IMR-90 (cell line): Measurements from ENCODE around the gene PPRC1. TPM values are rescaled to one million over a fixed set of nuclear protein-coding genes. Genes with fewer than 3 reads are reported as not detected.

Experiments
- ATAC-seq: fragments of 200-7000 bp; cut with Tn5 transposase; 2 replicates; pipeline ENCODE4 v1.9.1; 2020; ENCODE audit warnings: low read depth, mild to moderate bottlenecking, moderate library complexity
- BruUV-seq: library from RNA; stranded (reverse); fragments of 400-500 nt; replicated peaks from 2 replicates; lab custom pipeline; 2021; lab: Mats Ljungman, UMichigan
- CTCF ChIA-PET: fragments of 300-600 bp; formaldehyde crosslinking; extraction: SDS; loops from one replicate; lab custom pipeline; 2021; ENCODE audit warnings: antibody characterized with exemption; lab: Yijun Ruan, JAX
- POLR2A ChIA-PET: fragments of 300-600 bp; sonication (Branson Sonifier 250); formaldehyde crosslinking; loops from one replicate; lab custom pipeline; 2022; ENCODE audit warnings: antibody characterized with exemption; ENCODE audit not compliant: unreplicated experiment; lab: Charles Lee
- DNase-seq: peaks from one replicate; pipeline ENCODE4 v3.0.0; 2013
- H2AFZ ChIP-seq: replicated peaks from 2 replicates; pipeline ENCODE3; 2013; ENCODE audit warnings: low read length, mild to moderate bottlenecking; ENCODE audit not compliant: poor library complexity
- H2AK5ac ChIP-seq: 2 replicates; pipeline ENCODE4 v1.6.1; 2013; ENCODE audit warnings: low read depth, low read length, inconsistent platforms
- H2AK9ac ChIP-seq: replicated peaks from 2 replicates; pipeline ENCODE3; 2013; ENCODE audit warnings: mild to moderate bottlenecking, low read depth, low read length, moderate library complexity; ENCODE audit not compliant: poor library complexity
- H2BK120ac ChIP-seq: 2 replicates; pipeline ENCODE4 v1.6.1; 2013; ENCODE audit warnings: low read depth, low read length, inconsistent platforms
- H2BK15ac ChIP-seq: 3 replicates; pipeline ENCODE4 v1.6.1; 2013; ENCODE audit warnings: low read depth, low read length, inconsistent platforms
- H2BK20ac ChIP-seq: 2 replicates; pipeline ENCODE4 v1.6.1; 2013; ENCODE audit warnings: low read depth, mild to moderate bottlenecking, inconsistent platforms, low read length, moderate library complexity
- H2BK5ac ChIP-seq: 2 replicates; pipeline ENCODE4 v1.6.1; 2013; ENCODE audit warnings: mild to moderate bottlenecking, low read depth, low read length, inconsistent platforms; ENCODE audit not compliant: poor library complexity, severe bottlenecking
- H3K14ac ChIP-seq: replicated peaks from 2 replicates; pipeline ENCODE4 v1.6.1; 2013; ENCODE audit warnings: low read depth, low read length, inconsistent platforms
- H3K18ac ChIP-seq: 2 replicates; pipeline ENCODE4 v1.6.1; 2013; ENCODE audit warnings: low read depth, low read length, control low read depth
- H3K23ac ChIP-seq: 2 replicates; pipeline ENCODE4 v1.6.1; 2013; ENCODE audit warnings: low read depth, low read length, inconsistent platforms
- H3K27ac ChIP-seq: 2 replicates; pipeline ENCODE4 v1.5.1; 2013; ENCODE audit warnings: mild to moderate bottlenecking, control low read depth, low read length; ENCODE audit not compliant: insufficient read depth
- H3K27me3 ChIP-seq: 2 replicates; pipeline ENCODE4 v1.6.1; 2013; ENCODE audit warnings: low read length; ENCODE audit not compliant: control insufficient read depth, insufficient read depth
- H3K36me3 ChIP-seq: 2 replicates; pipeline ENCODE4 v1.6.1; 2013; ENCODE audit warnings: low read length, mixed read lengths; ENCODE audit not compliant: control insufficient read depth, insufficient read depth
- H3K4ac ChIP-seq: 2 replicates; pipeline ENCODE4 v1.6.1; 2013; ENCODE audit warnings: low read depth, low read length, inconsistent platforms
- H3K4me1 ChIP-seq: 2 replicates; pipeline ENCODE4 v1.6.1; 2013; ENCODE audit warnings: low read length, mixed read lengths; ENCODE audit not compliant: control insufficient read depth, insufficient read depth
- H3K4me2 ChIP-seq: 2 replicates; pipeline ENCODE4 v1.6.1; 2013; ENCODE audit warnings: low read depth, mild to moderate bottlenecking, control low read depth, low read length, moderate library complexity
- H3K4me3 ChIP-seq: 2 replicates; pipeline ENCODE4 v1.5.1; 2013; ENCODE audit warnings: low read depth, mild to moderate bottlenecking, control low read depth, low read length, moderate library complexity; ENCODE audit not compliant: insufficient read depth
- H3K56ac ChIP-seq: 2 replicates; pipeline ENCODE4 v1.6.1; 2013; ENCODE audit warnings: low read length, inconsistent platforms; ENCODE audit not compliant: insufficient read depth; ENCODE audit errors: extremely low read depth
- H3K79me1 ChIP-seq, 2 experiments: 2 replicates each; pipeline ENCODE4 v1.6.1; 2013; ENCODE audit warnings: low read length in 2 of 2, inconsistent platforms in 1 of 2, low read depth in 1 of 2
- H3K9ac ChIP-seq: 2 replicates; pipeline ENCODE4 v1.6.1; 2013; ENCODE audit warnings: low read depth, low read length, control low read depth
- H3K9me1 ChIP-seq: 2 replicates; pipeline ENCODE4 v1.6.1; 2013; ENCODE audit warnings: low read length, inconsistent platforms; ENCODE audit not compliant: insufficient read depth
- H3K9me3 ChIP-seq: 2 replicates; pipeline ENCODE4 v1.6.1; 2013; ENCODE audit warnings: low read length; ENCODE audit not compliant: control insufficient read depth, insufficient read depth
- H4K20me1 ChIP-seq: 2 replicates; pipeline ENCODE4 v1.6.1; 2013; ENCODE audit warnings: low read length, inconsistent platforms; ENCODE audit not compliant: insufficient read depth
- H4K5ac ChIP-seq: 2 replicates; pipeline ENCODE4 v1.6.1; 2013; ENCODE audit warnings: mild to moderate bottlenecking, low read depth, low read length, control low read depth
- H4K8ac ChIP-seq, 2 experiments: 2 replicates each; pipeline ENCODE4 v1.6.1; 2013; ENCODE audit warnings: low read depth in 2 of 2, low read length in 2 of 2, control low read depth in 1 of 2, inconsistent platforms in 1 of 2
- H4K91ac ChIP-seq: 2 replicates; pipeline ENCODE4 v1.6.1; 2013; ENCODE audit warnings: low read depth, low read length, inconsistent platforms; ENCODE audit not compliant: insufficient read depth
- CEBPB ChIP-seq: IDR thresholded peaks from 2 replicates; pipeline ENCODE4 v1.6.1; 2012; ENCODE audit warnings: low read depth, low read length, improper control_type of control experiment
- CTCF ChIP-seq: conservative IDR thresholded peaks from 2 replicates; pipeline ENCODE4 v1.5.1; 2012; ENCODE audit warnings: mild to moderate bottlenecking, low read depth, low read length, improper control_type of control experiment
- MAZ ChIP-seq: IDR thresholded peaks from 2 replicates; pipeline ENCODE4 v1.6.1; 2012; ENCODE audit warnings: low read depth, mild to moderate bottlenecking, low read length, improper control_type of control experiment, moderate library complexity, borderline replicate concordance
- RAD21 ChIP-seq: IDR thresholded peaks from 2 replicates; pipeline ENCODE4 v1.6.1; 2012; ENCODE audit warnings: low read length, improper control_type of control experiment
- SMC3 ChIP-seq: fragments of 150-350 bp; IDR thresholded peaks from 2 replicates; pipeline ENCODE4 v1.6.1; 2016; ENCODE audit warnings: low read depth, mild to moderate bottlenecking, antibody characterized with exemption, low read length, moderate library complexity
- WGBS, 2 experiments: methylation state at CpG; one replicate each; pipeline versions ENCODE4 v1.1.5 to v1.1.7; 2013; ENCODE audit warnings: missing lambda C conversion rate in 2 of 2; ENCODE audit not compliant: insufficient read length in 1 of 2; ENCODE audit errors: extremely low coverage in 2 of 2; 5-methylcytosine and 5-hydroxymethylcytosine counted together
- dilution Hi-C: fragments of 300-500 bp; cut with HindIII; formaldehyde crosslinking; loops from one replicate; pipeline ENCODE4 v1.14.3; 2018; ENCODE audit warnings: low sequenced_read_pairs; ENCODE audit not compliant: unreplicated experiment
- in situ Hi-C: fragments of 300-500 bp; cut with MboI; formaldehyde crosslinking; loops from 3 replicates; pipeline ENCODE4 v1.14.3; 2019; ENCODE audit warnings: low sequenced_read_pairs, inconsistent platforms, mixed read lengths
- intact Hi-C: fragments of 100-400 bp; cut with micrococcal nuclease; formaldehyde crosslinking; loops from 2 replicates; pipeline ENCODE4 v1.10.0; 2022
- microRNA-seq, 2 experiments: library from miRNA; stranded (forward) in 1 of 2; unstranded in 1 of 2; fragments of 10-50 nt in 1 of 2; fragments of <30 nt in 1 of 2; gene quantifications in 1 of 2; microRNA quantifications in 1 of 2; one replicate each; pipeline versions ENCODE3 to v1.1.0; 2013 to 2020; ENCODE audit not compliant: insufficient read depth in 1 of 2, insufficient read length in 1 of 2, unreplicated experiment in 1 of 2
- polyA plus RNA-seq, 3 experiments: library from polyadenylated mRNA; depleted of rRNA; stranded (reverse); fragments of >200 nt; gene quantifications; 2 replicates each; pipeline ENCODE4 v1.2.3, GENCODE V29; 2012; ENCODE audit warnings: low replicate concordance in 1 of 3
- small RNA-seq, 5 experiments: library from RNA; depleted of rRNA; stranded (forward); fragments of <200 nt; gene quantifications; one replicate each; pipeline ENCODE3, GENCODE V24; 2012
- total RNA-seq: library from RNA; depleted of rRNA; stranded (reverse); fragments of >200 nt; gene quantifications from 2 replicates; pipeline ENCODE4 v1.2.3, GENCODE V29; 2012; rRNA removed

Gene PPRC1
- total and polyA plus RNA-seq, 2 of the 4 experiments (the other 2 are of a cell fraction) = 11.8 to 38.7 TPM

DNA sequence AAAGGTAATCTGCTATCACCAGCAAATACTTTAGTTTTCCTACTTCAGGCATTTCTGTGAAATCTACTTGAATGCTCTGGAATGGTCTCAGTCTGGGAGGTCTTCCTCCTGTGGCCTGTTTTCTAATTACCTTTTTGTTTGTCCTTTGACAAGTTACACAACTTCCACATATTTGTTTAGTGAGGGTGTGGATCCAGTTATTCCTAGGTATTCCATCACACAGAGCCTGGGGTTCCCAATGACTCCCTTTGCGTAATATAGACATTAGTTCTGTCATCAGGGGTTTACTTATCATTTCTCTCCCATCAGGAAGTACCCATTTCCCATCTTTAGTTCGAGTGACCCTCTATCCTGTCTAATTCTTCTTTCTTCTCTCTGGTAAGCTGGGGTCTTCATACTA, 65.2 kb downstream of the PPRC1 start:
- no peak overlapping the region for H2AK9ac ChIP-seq
- WGBS, 2 experiments = no CpG with 5 or more reads among the region's 2 CpGs
- ChIA-PET CTCF (no interaction called here), POLR2A (no interaction called here)
- H3K56ac ChIP-seq = no peak overlapping the region
- DNase-seq (no peak), ATAC-seq (no peak)
- H3K79me1 ChIP-seq = no peaks in the 10 kb centered on the region
- in situ Hi-C loops = no loop called here
- H3K23ac ChIP-seq = no peak overlapping the region
- no peak overlapping the region for H3K9ac ChIP-seq
- peaks cover 16% of the 10 kb centered on the region for H3K27me3 ChIP-seq
- H3K14ac ChIP-seq = no peak overlapping the region
- no peak overlapping the region for H4K8ac ChIP-seq
- TF ChIP-seq SMC3 = no peak
- TF ChIP-seq CEBPB = no peak
- TF ChIP-seq CTCF = no peak
- no peak for TF ChIP-seq MAZ
- TF ChIP-seq RAD21 = no peak
- H2BK5ac ChIP-seq = no peak overlapping the region
- no peak overlapping the region for H3K4me2 ChIP-seq
- no peaks in the 10 kb centered on the region for H4K20me1 ChIP-seq
- no peak overlapping the region for H2AK5ac ChIP-seq
- H2BK20ac ChIP-seq = no peak overlapping the region
- H3K4ac ChIP-seq = no peak overlapping the region
- H3K9me1 ChIP-seq = no peaks in the 10 kb centered on the region
- H3K4me3 ChIP-seq = no peak overlapping the region
- H4K5ac ChIP-seq = no peak overlapping the region
- H3K4me1 ChIP-seq = no peaks in the 10 kb centered on the region
- intact Hi-C loops = no loop called here
- no peak overlapping the region for H2BK120ac ChIP-seq
- no peak overlapping the region for H4K91ac ChIP-seq
- H2AFZ ChIP-seq = no peak overlapping the region
- no peak overlapping the region for H3K27ac ChIP-seq
- H2BK15ac ChIP-seq = no peak overlapping the region
- peaks cover 2% of the 10 kb centered on the region; the same call in 1 of the 2 replicates for H3K9me3 ChIP-seq
- BruUV-seq = no TSS peak
- dilution Hi-C loops = no loop called here
- no peak overlapping the region for H3K18ac ChIP-seq
- no peaks in the 10 kb centered on the region for H3K36me3 ChIP-seq

Small RNA genes lying within 50 kb of the gene (microRNA-seq; reads per million reads assigned to microRNA genes)
- gene AL500527.1 (ENCODE audit: insufficient read depth, insufficient read length) = not detected
- gene AL500527.2 (ENCODE audit: insufficient read depth, insufficient read length) = not detected

Small RNA genes lying within 50 kb of the gene (small RNA-seq; reads per million reads assigned to genes)
- gene AL500527.1 = 0 reads per million in 5 experiments
- gene AL500527.2 = 0 reads per million in 5 experiments

Other genes with a start within 250 kb of the PPRC1 start
- gene ARMH3, start 76.9 kb upstream of the PPRC1 start, total RNA-seq = 13.1 and 20.6 TPM in 2 replicates
- 12.1 and 12.5 TPM in 2 replicates for gene ARMH3, start 76.9 kb upstream of the PPRC1 start, polyA plus RNA-seq (2012; rRNA removed)
- gene HPS6, start 67.7 kb upstream of the PPRC1 start, total RNA-seq = 21.9 and 23.1 TPM in 2 replicates
- gene HPS6, start 67.7 kb upstream of the PPRC1 start, polyA plus RNA-seq (2012; rRNA removed) = 10.5 and 11.3 TPM in 2 replicates
- 45.3 and 47.9 TPM in 2 replicates for gene LDB1, start 12.7 kb upstream of the PPRC1 start, total RNA-seq
- 92.4 and 100 TPM in 2 replicates for gene LDB1, start 12.7 kb upstream of the PPRC1 start, polyA plus RNA-seq (2012; rRNA removed)
- 43.2 and 60.5 TPM in 2 replicates for gene NOLC1, start 19.3 kb downstream of the PPRC1 start, total RNA-seq
- 53.5 and 55.3 TPM in 2 replicates for gene NOLC1, start 19.3 kb downstream of the PPRC1 start, polyA plus RNA-seq (2012; rRNA removed)
- 0.28 and 0.36 TPM in 2 replicates for gene ELOVL3, start 93.3 kb downstream of the PPRC1 start, total RNA-seq
- 0.09 and 0.14 TPM in 2 replicates for gene ELOVL3, start 93.3 kb downstream of the PPRC1 start, polyA plus RNA-seq (2012; rRNA removed)
- gene PITX3, start 108.5 kb downstream of the PPRC1 start, total RNA-seq = not detected in 2 replicates
- gene PITX3, start 108.5 kb downstream of the PPRC1 start, polyA plus RNA-seq (2012; rRNA removed) = not detected in 2 replicates
- gene GBF1, start 112.5 kb downstream of the PPRC1 start, total RNA-seq = 36.4 and 38.7 TPM in 2 replicates
- 38.0 and 40.1 TPM in 2 replicates for gene GBF1, start 112.5 kb downstream of the PPRC1 start, polyA plus RNA-seq (2012; rRNA removed)